Stimulated activated naive CD8-positive, alpha-beta T cell treated with anti-CD3 and anti-CD28 coated beads, Interleukin-15, Interleukin-2, amounts not matched to agents 100 ng/mL and 50 ng/mL, for 24 hours (primary cell): Measurements from ENCODE around the gene DHRS7.

Experiments used
- H3K27ac Mint-ChIP-seq: one replicate; pipeline ENCODE4 v1.8.0; 2021; ENCODE audit warnings: mild to moderate bottlenecking, mixed read lengths
- H3K27me3 Mint-ChIP-seq: one replicate; pipeline ENCODE4 v1.8.0; 2021; ENCODE audit warnings: mixed read lengths
- H3K36me3 Mint-ChIP-seq: one replicate; pipeline ENCODE4 v1.8.0; 2021; ENCODE audit warnings: low read depth, mixed read lengths
- H3K4me1 Mint-ChIP-seq: one replicate; pipeline ENCODE4 v1.8.0; 2021; ENCODE audit warnings: low read depth, mixed read lengths
- H3K4me3 Mint-ChIP-seq: one replicate; pipeline ENCODE4 v1.8.0; 2021; ENCODE audit warnings: mild to moderate bottlenecking, mixed read lengths
- H3K9me3 Mint-ChIP-seq: one replicate; pipeline ENCODE4 v1.8.0; 2021; ENCODE audit warnings: mixed read lengths

Gene DHRS7

GRCh38 chr14:60164712-60165546 is at the start of gene DHRS7:
Gene DHRS7, minus strand, starts transcription at chr14:60165398. Its CDS starts 89 bp downstream, at chr14:60165309.
- H3K4me1 Mint-ChIP-seq: peaks cover 42% of the 10 kb centered on the region
- peaks cover 24% of the 10 kb centered on the region for H3K36me3 Mint-ChIP-seq
- peak within 1 kb of the TSS; percentile 91 for H3K27ac Mint-ChIP-seq
- peak within 1 kb of the TSS; percentile 92 for H3K4me3 Mint-ChIP-seq
- no peaks in the 10 kb centered on the region for H3K9me3 Mint-ChIP-seq
- no peaks in the 10 kb centered on the region for H3K27me3 Mint-ChIP-seq

GRCh38 chr14:60214415-60215126 is 49.4 kb upstream of the DHRS7 start:
- Mint-ChIP-seq H3K9me3 (no peaks in the 10 kb centered on the region), H3K4me1 (peaks cover 3% of the 10 kb centered on the region), H3K4me3 (no peak overlapping the region), H3K27ac (no peak overlapping the region), H3K27me3 (peaks cover 6% of the 10 kb centered on the region), H3K36me3 (no peaks in the 10 kb centered on the region)

GRCh38 chr14:60214003-60214402 is 48.8 kb upstream of the DHRS7 start:
- Mint-ChIP-seq H3K4me1 (no peaks in the 10 kb centered on the region), H3K36me3 (no peaks in the 10 kb centered on the region), H3K27ac (no peak overlapping the region), H3K27me3 (peaks cover 6% of the 10 kb centered on the region), H3K9me3 (no peaks in the 10 kb centered on the region), H3K4me3 (no peak overlapping the region)

GRCh38 chr14:60212503-60213371 is 47.5 kb upstream of the DHRS7 start:
- Mint-ChIP-seq H3K27ac (no peak overlapping the region), H3K9me3 (no peaks in the 10 kb centered on the region), H3K27me3 (peaks cover 6% of the 10 kb centered on the region), H3K4me1 (no peaks in the 10 kb centered on the region), H3K36me3 (no peaks in the 10 kb centered on the region), H3K4me3 (no peak overlapping the region)

GRCh38 chr14:60211153-60211552 is 46.0 kb upstream of the DHRS7 start:
- no peak overlapping the region for H3K27ac Mint-ChIP-seq
- H3K27me3 Mint-ChIP-seq: peaks cover 10% of the 10 kb centered on the region
- no peak overlapping the region for H3K4me3 Mint-ChIP-seq
- peaks cover 3% of the 10 kb centered on the region for H3K4me1 Mint-ChIP-seq
- H3K9me3 Mint-ChIP-seq: no peaks in the 10 kb centered on the region
- H3K36me3 Mint-ChIP-seq: no peaks in the 10 kb centered on the region

- peaks cover 13% of the 10 kb centered on the region for H3K27me3 Mint-ChIP-seq
- no peaks in the 10 kb centered on the region for H3K36me3 Mint-ChIP-seq
- H3K4me1 Mint-ChIP-seq: peaks cover 7% of the 10 kb centered on the region
- H3K27ac Mint-ChIP-seq: no peak overlapping the region
- no peaks in the 10 kb centered on the region for H3K9me3 Mint-ChIP-seq
- H3K4me3 Mint-ChIP-seq: no peak overlapping the region
Observed at GRCh38 chr14:60210703-60211102, 45.5 kb upstream of the DHRS7 start.

- no peak overlapping the region for H3K27ac Mint-ChIP-seq
- H3K4me1 Mint-ChIP-seq: peaks cover 23% of the 10 kb centered on the region
- H3K9me3 Mint-ChIP-seq: no peaks in the 10 kb centered on the region
- peaks cover 22% of the 10 kb centered on the region for H3K27me3 Mint-ChIP-seq
- no peaks in the 10 kb centered on the region for H3K36me3 Mint-ChIP-seq
- no peak overlapping the region for H3K4me3 Mint-ChIP-seq
Observed at GRCh38 chr14:60206837-60207533, 41.8 kb upstream of the DHRS7 start.

- H3K9me3 Mint-ChIP-seq: no peaks in the 10 kb centered on the region
- H3K4me1 Mint-ChIP-seq: peaks cover 23% of the 10 kb centered on the region
- H3K27me3 Mint-ChIP-seq: peaks cover 21% of the 10 kb centered on the region
- H3K36me3 Mint-ChIP-seq: no peaks in the 10 kb centered on the region
- H3K27ac Mint-ChIP-seq: no peak overlapping the region
- no peak overlapping the region for H3K4me3 Mint-ChIP-seq
Observed at GRCh38 chr14:60206249-60206670, 41.1 kb upstream of the DHRS7 start.

- no peak overlapping the region for H3K27ac Mint-ChIP-seq
- H3K9me3 Mint-ChIP-seq: no peaks in the 10 kb centered on the region
- H3K36me3 Mint-ChIP-seq: no peaks in the 10 kb centered on the region
- H3K27me3 Mint-ChIP-seq: peaks cover 23% of the 10 kb centered on the region
- H3K4me3 Mint-ChIP-seq: no peak overlapping the region
- H3K4me1 Mint-ChIP-seq: peaks cover 23% of the 10 kb centered on the region
Observed at GRCh38 chr14:60204843-60205774, 39.9 kb upstream of the DHRS7 start.

- H3K27me3 Mint-ChIP-seq: peaks cover 28% of the 10 kb centered on the region
- no peak overlapping the region for H3K4me3 Mint-ChIP-seq
- H3K27ac Mint-ChIP-seq: no peak overlapping the region
- peaks cover 23% of the 10 kb centered on the region for H3K4me1 Mint-ChIP-seq
- H3K36me3 Mint-ChIP-seq: no peaks in the 10 kb centered on the region
- H3K9me3 Mint-ChIP-seq: peaks cover under 1% of the 10 kb centered on the region
Observed at GRCh38 chr14:60204104-60204842, 39.1 kb upstream of the DHRS7 start.

- Mint-ChIP-seq H3K4me1 (peaks cover 17% of the 10 kb centered on the region), H3K36me3 (no peaks in the 10 kb centered on the region), H3K9me3 (peaks cover 6% of the 10 kb centered on the region), H3K4me3 (no peak overlapping the region), H3K27ac (no peak overlapping the region), H3K27me3 (peaks cover 21% of the 10 kb centered on the region)
Observed at GRCh38 chr14:60199321-60199720, 34.1 kb upstream of the DHRS7 start.

GRCh38 chr14:60197629-60198303 is 32.6 kb upstream of the DHRS7 start:
- H3K4me3 Mint-ChIP-seq: no peak overlapping the region
- H3K27me3 Mint-ChIP-seq: peaks cover 16% of the 10 kb centered on the region
- no peaks in the 10 kb centered on the region for H3K36me3 Mint-ChIP-seq
- H3K4me1 Mint-ChIP-seq: peaks cover 13% of the 10 kb centered on the region
- no peak overlapping the region for H3K27ac Mint-ChIP-seq
- H3K9me3 Mint-ChIP-seq: peaks cover 6% of the 10 kb centered on the region
